HCT116 (cell line): ENCODE results near the gene RAB4B. TPM values are rescaled to one million over a fixed set of nuclear protein-coding genes. Genes with fewer than 3 reads are reported as not detected.

Experiments used
- ATAC-seq: fragments of 200-7000 bp; cut with Tn5 transposase; 2 replicates; pipeline ENCODE4 v1.9.1; 2020; ENCODE audit warnings: mild to moderate bottlenecking, moderate library complexity
- BruUV-seq: library from RNA; stranded (reverse); fragments of 400-500 nt; replicated peaks from 2 replicates; lab custom pipeline; 2021; lab: Mats Ljungman, UMichigan
- CTCF ChIA-PET: fragments of 300-600 bp; sonication (Branson Sonifier 250); formaldehyde crosslinking; loops from one replicate; lab custom pipeline; 2021; ENCODE audit warnings: antibody characterized with exemption; lab: Charles Lee
- POLR2A ChIA-PET: fragments of 300-600, 350-600 bp; sonication (Branson Sonifier 250); formaldehyde crosslinking; loops from one replicate; lab custom pipeline; 2021; ENCODE audit warnings: antibody characterized with exemption; lab: Charles Lee
- RAD21 ChIA-PET, 2 experiments: fragments of 300-600 bp; sonication (Branson Sonifier 250); formaldehyde crosslinking; loops; one replicate each; lab custom pipeline; 2023; ENCODE audit warnings: low total read pairs in 2 of 2; ENCODE audit not compliant: uncharacterized antibody in 2 of 2, unreplicated experiment in 2 of 2, low non-redundant PET in 1 of 2; lab: Charles Lee
- DNase-seq: peaks from one replicate; pipeline ENCODE4 v3.0.0-alpha.2; 2010; ENCODE audit warnings: low read depth, low spot score
- H2AFZ ChIP-seq: fragments of 200-600 bp; shearing (Covaris generic), sonication (generic); 2 replicates; pipeline ENCODE4 v1.6.1; 2017; ENCODE audit warnings: low read depth, mixed run types, mixed read lengths, antibody characterized with exemption, low read length; ENCODE audit not compliant: poor library complexity, severe bottlenecking
- H3K27ac ChIP-seq: 2 replicates; pipeline ENCODE4 v1.5.1; 2012; ENCODE audit warnings: low read depth, low read length
- H3K27me3 ChIP-seq: fragments of 200-600 bp; sonication (generic); 2 replicates; pipeline ENCODE4 v1.6.1; 2016; ENCODE audit warnings: mixed run types, low read length, mixed read lengths; ENCODE audit not compliant: insufficient read depth
- H3K36me3 ChIP-seq, 2 experiments: fragments of 200-500 bp in 1 of 2; fragments of 200-600 bp in 1 of 2; sonication (Bioruptor generic) in 1 of 2; sonication (generic) in 1 of 2; 2 replicates each; pipeline versions ENCODE4 v1.5.1 to v1.6.1; 2014 to 2016; ENCODE audit warnings: low read length in 2 of 2, inconsistent platforms in 1 of 2, mixed read lengths in 1 of 2, mixed run types in 1 of 2; ENCODE audit not compliant: insufficient read depth in 2 of 2, control insufficient read depth in 1 of 2
- H3K4me1 ChIP-seq, 2 experiments: fragments of 200-600 bp in 1 of 2; sonication (generic) in 1 of 2; 2 replicates each; pipeline versions ENCODE4 v1.5.1 to v1.6.1; 2012 to 2017; ENCODE audit warnings: low read length in 2 of 2, inconsistent platforms in 1 of 2, mild to moderate bottlenecking in 1 of 2, mixed read lengths in 1 of 2, mixed run types in 1 of 2, moderate library complexity in 1 of 2; ENCODE audit not compliant: insufficient read depth in 2 of 2, control insufficient read depth in 1 of 2
- H3K4me2 ChIP-seq: fragments of 200-600 bp; sonication (generic); 2 replicates; pipeline ENCODE4 v1.6.1; 2017; ENCODE audit warnings: mixed run types, low read length, mixed read lengths
- H3K4me3 ChIP-seq, 2 experiments: fragments of 200-600 bp in 1 of 2; sonication (generic) in 1 of 2; replicated peaks in 1 of 2; 2 replicates each; pipeline ENCODE4 v1.5.1; 2011 to 2016; ENCODE audit warnings: low read length in 2 of 2, control low read depth in 1 of 2, low read depth in 1 of 2, mild to moderate bottlenecking in 1 of 2, mixed read lengths in 1 of 2, mixed run types in 1 of 2
- H3K79me2 ChIP-seq: fragments of 200-600 bp; sonication (generic); 2 replicates; pipeline ENCODE4 v1.6.1; 2017; ENCODE audit warnings: mild to moderate bottlenecking, mixed run types, low read length, moderate library complexity, mixed read lengths; ENCODE audit not compliant: insufficient read depth
- H3K9ac ChIP-seq: fragments of 200-600 bp; sonication (generic); 2 replicates; pipeline ENCODE4 v1.6.1; 2016; ENCODE audit warnings: low read length, mixed read lengths
- H3K9me2 ChIP-seq: fragments of 200-600 bp; sonication (generic), shearing (Covaris generic); 2 replicates; pipeline ENCODE4 v1.6.1; 2017; ENCODE audit warnings: mixed run types, mild to moderate bottlenecking, moderate library complexity; ENCODE audit not compliant: insufficient read depth
- H3K9me3 ChIP-seq, 2 experiments: fragments of 200-500 bp in 1 of 2; fragments of 200-600 bp in 1 of 2; sonication (Bioruptor generic) in 1 of 2; sonication (generic) in 1 of 2; 2 replicates each; pipeline ENCODE4 v1.6.1; 2014 to 2017; ENCODE audit warnings: low read length in 2 of 2, mixed read lengths in 2 of 2, inconsistent platforms in 1 of 2, low read depth in 1 of 2, mild to moderate bottlenecking in 1 of 2, mixed run types in 1 of 2, moderate library complexity in 1 of 2; ENCODE audit not compliant: control insufficient read depth in 1 of 2, insufficient read depth in 1 of 2
- H4K20me1 ChIP-seq: fragments of 200-600 bp; sonication (generic), shearing (Covaris generic); 2 replicates; pipeline ENCODE4 v1.6.1; 2017; ENCODE audit warnings: mixed run types, mild to moderate bottlenecking, moderate library complexity; ENCODE audit not compliant: insufficient read depth
- ATF3 ChIP-seq: IDR thresholded peaks from 2 replicates; pipeline ENCODE4 v1.6.1; 2012
- CEBPB ChIP-seq: IDR thresholded peaks from 2 replicates; pipeline ENCODE4 v1.6.1; 2012; ENCODE audit warnings: low read depth
- CTCF ChIP-seq, 3 experiments: fragments of 200-600 bp in 1 of 3; sonication (generic) in 1 of 3; IDR thresholded peaks in 2 of 3; conservative IDR thresholded peaks in 1 of 3; 2 replicates each; pipeline ENCODE4 v1.5.1; 2012 to 2017; ENCODE audit warnings: low read depth in 2 of 3, low read length in 2 of 3, antibody characterized with exemption in 1 of 3, borderline replicate concordance in 1 of 3, control low read depth in 1 of 3, mild to moderate bottlenecking in 1 of 3, mixed read lengths in 1 of 3, mixed run types in 1 of 3, moderate library complexity in 1 of 3; ENCODE audit not compliant: insufficient read depth in 1 of 3
- EZH2 ChIP-seq: fragments of 200-600 bp; sonication (generic); IDR thresholded peaks from 2 replicates; pipeline ENCODE4 v1.6.1; 2017; ENCODE audit warnings: antibody characterized with exemption, mixed run types
- EZH2phosphoT487 ChIP-seq: fragments of 200-600 bp; IDR thresholded peaks from 2 replicates; pipeline ENCODE4 v1.6.1; 2018; ENCODE audit warnings: antibody characterized with exemption, borderline replicate concordance
- FOSL1 ChIP-seq: IDR thresholded peaks from 2 replicates; pipeline ENCODE4 v1.6.1; 2012; ENCODE audit warnings: low read depth
- JUND ChIP-seq: IDR thresholded peaks from 2 replicates; pipeline ENCODE4 v1.6.1; 2012
- POLR2A ChIP-seq: IDR thresholded peaks from 2 replicates; pipeline ENCODE4 v1.7.0; 2011; ENCODE audit warnings: borderline replicate concordance; ENCODE audit not compliant: insufficient read depth, insufficient read length; ENCODE audit errors: extremely low read depth
- SP1 ChIP-seq: IDR thresholded peaks from 2 replicates; pipeline ENCODE4 v1.6.1; 2012; ENCODE audit warnings: low read depth
- TCF7L2 ChIP-seq: IDR thresholded peaks from 2 replicates; pipeline ENCODE4 v1.7.0; 2011; ENCODE audit warnings: borderline replicate concordance, inconsistent platforms; ENCODE audit not compliant: insufficient read depth, insufficient read length; ENCODE audit errors: extremely low read depth
- YY1 ChIP-seq: IDR thresholded peaks from 2 replicates; pipeline ENCODE4 v1.6.1; 2011; ENCODE audit warnings: low read length, low read depth, moderate library complexity, mild to moderate bottlenecking; ENCODE audit not compliant: insufficient replicate concordance; ENCODE audit errors: extremely low read depth
- ZFX ChIP-seq: fragments of 450-650 bp; IDR thresholded peaks from 2 replicates; pipeline ENCODE4 v1.6.1; 2017
- intact Hi-C: fragments of 100-400 bp; cut with micrococcal nuclease; formaldehyde crosslinking; loops from 2 replicates; pipeline ENCODE4 v1.10.0; 2022
- total RNA-seq: library from RNA; stranded (reverse); gene quantifications from one replicate; pipeline ENCODE4 v1.2.1, GENCODE V29; 2021; ENCODE audit not compliant: unreplicated experiment

Gene RAB4B
- total RNA-seq, 1 experiment from 2014 or later, result 18.7 TPM

- no peak for TF ChIP-seq ATF3
- TF ChIP-seq EZH2, result no peak
- no peak for TF ChIP-seq POLR2A
- no peak for TF ChIP-seq EZH2phosphoT487
- TF ChIP-seq TCF7L2, result no peak
Observed at GRCh38 chr19:40775632-40776022, 2.4 kb upstream of the RAB4B start (continued).

GRCh38 chr19:40776364-40776763, 1.7 kb upstream of the RAB4B start:
- Histone ChIP-seq H3K4me2 (no peak overlapping the region), H3K9ac (no peak overlapping the region), H3K79me2 (no peaks in the 10 kb centered on the region), H3K4me3 (no peak overlapping the region), H3K27ac (no peak overlapping the region), H3K4me1 (peaks cover 15 to 34% of the 10 kb centered on the region in 2 experiments), H2AFZ (no peak overlapping the region), H3K9me3 (no peaks in the 10 kb centered on the region), H3K9me2 (no peaks in the 10 kb centered on the region), H3K27me3 (no peaks in the 10 kb centered on the region), H3K36me3 (no peaks in the 10 kb centered on the region), H4K20me1 (no peaks in the 10 kb centered on the region)
- BruUV-seq, result no TSS peak
- RAD21 ChIA-PET, result no interaction called here
- ATAC-seq, result no peak
- POLR2A ChIA-PET, result interaction anchor here (1.4 to 3.1 kb wide), 2 partner anchors 22 to 25 kb away, joined by 3 to 24 read pairs; partner anchors contain the start of genes ACTMAP, EGLN2 and SNRPA
- TF ChIP-seq JUND, result no peak
- no peak for TF ChIP-seq CTCF (IDR thresholded peaks at IDR 0.05 in 2 of 3, conservative IDR thresholded peaks at IDR 0.05 in 1 of 3; ENCODE audit: borderline replicate concordance in 1 of 3, insufficient read depth in 1 of 3, low read depth in 2 of 3, low read length in 2 of 3)
- no peak for TF ChIP-seq CEBPB
- no peak for TF ChIP-seq SP1
- TF ChIP-seq FOSL1, result no peak
- TF ChIP-seq EZH2, result no peak
- no peak for TF ChIP-seq TCF7L2
- TF ChIP-seq ZFX, result no peak
- no peak for TF ChIP-seq YY1
- no peak for DNase-seq
- CTCF ChIA-PET, result no interaction called here
- intact Hi-C loops, result no loop called here
